HG03135 (cell line): ENCODE measurements around the gene CDA.

Experiments
- ATAC-seq: cut with Tn5 transposase; IDR thresholded peaks from one replicate; pipeline ENCODE4 v1.9.1; 2021; ENCODE audit warnings: mild to moderate bottlenecking, moderate library complexity; ENCODE audit not compliant: unreplicated experiment

Gene CDA

GRCh38 chr1:20588634-20589225, at the start of gene CDA:
Gene CDA, plus strand, starts transcription at chr1:20589097. Its CDS starts 33 bp downstream, at chr1:20589130.
- ATAC-seq = no peak

- ATAC-seq = no peak
Measured at GRCh38 chr1:20540281-20540680, 48.6 kb upstream of the CDA start.

GRCh38 chr1:20546637-20547036, 42.3 kb upstream of the CDA start:
- ATAC-seq = no peak

- no peak for ATAC-seq
Measured at GRCh38 chr1:20551161-20551560, 37.7 kb upstream of the CDA start.

GRCh38 chr1:20551945-20552727, 36.8 kb upstream of the CDA start, which contains the start of gene FAM43B:
Gene FAM43B, plus strand, starts transcription at chr1:20552573. Its CDS starts 401 bp downstream, at chr1:20552974.
- ATAC-seq = no peak

GRCh38 chr1:20552728-20553445, 36.0 kb upstream of the CDA start:
- ATAC-seq = no peak

GRCh38 chr1:20555025-20555757, 33.7 kb upstream of the CDA start:
- no peak for ATAC-seq

- no peak for ATAC-seq
Measured at GRCh38 chr1:20555758-20556120, 33.2 kb upstream of the CDA start.

- ATAC-seq = no peak
Measured at GRCh38 chr1:20558191-20558590, 30.7 kb upstream of the CDA start.

GRCh38 chr1:20560966-20561365, 27.9 kb upstream of the CDA start:
- no peak for ATAC-seq

GRCh38 chr1:20565234-20565633, 23.7 kb upstream of the CDA start:
- no peak for ATAC-seq

GRCh38 chr1:20569523-20570098, 19.3 kb upstream of the CDA start:
- ATAC-seq = no peak

GRCh38 chr1:20571427-20571826, 17.5 kb upstream of the CDA start:
- ATAC-seq = no peak

GRCh38 chr1:20573987-20574386, 14.9 kb upstream of the CDA start:
- ATAC-seq = no peak

- no peak for ATAC-seq
Measured at GRCh38 chr1:20574686-20575540, 14.0 kb upstream of the CDA start.

GRCh38 chr1:20575541-20576336, 13.2 kb upstream of the CDA start:
- ATAC-seq = no peak

- ATAC-seq = no peak
Measured at GRCh38 chr1:20578062-20578461, 10.8 kb upstream of the CDA start.

- ATAC-seq = no peak
Measured at GRCh38 chr1:20578721-20579395, 10.0 kb upstream of the CDA start.

GRCh38 chr1:20584890-20585289, 4.0 kb upstream of the CDA start:
- ATAC-seq = no peak
